B cell (primary cell): ENCODE results near the gene C1orf116.

Source experiments
- EZH2 ChIP-seq: IDR thresholded peaks from 2 replicates; pipeline ENCODE4 v1.6.1; 2012; ENCODE audit warnings: borderline replicate concordance, low read depth, mild to moderate bottlenecking, moderate library complexity, low read length; ENCODE audit not compliant: insufficient read depth, poor library complexity, severe bottlenecking
- TF ChIP-seq, protein P1 (sequence below): fragments of 200-600 bp; IDR thresholded peaks from one replicate; pipeline ENCODE4 v1.8.0; 2022; ENCODE audit warnings: antibody characterized with exemption, mild to moderate bottlenecking

DNA sequence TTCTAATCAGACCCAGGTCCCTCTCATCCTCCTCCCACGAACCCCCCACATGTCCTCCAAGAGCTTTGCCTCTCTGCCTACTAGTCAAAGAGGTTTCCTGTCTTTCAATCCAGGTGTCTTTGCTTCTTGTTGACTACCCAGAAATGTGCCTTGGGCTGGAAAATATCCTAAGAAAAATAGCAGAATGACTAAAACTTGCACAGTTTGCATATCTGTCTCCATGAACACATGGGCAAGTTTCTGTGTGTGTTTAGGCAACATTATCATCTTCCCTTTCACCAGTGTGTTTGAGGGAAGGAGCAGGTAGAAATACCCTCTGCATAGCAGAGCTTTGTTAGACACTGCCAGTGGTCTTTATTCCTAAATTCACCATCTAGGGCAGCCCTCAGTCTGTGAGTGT is 1.5 kb downstream of the C1orf116 start:
- TF ChIP-seq, protein P1, sequence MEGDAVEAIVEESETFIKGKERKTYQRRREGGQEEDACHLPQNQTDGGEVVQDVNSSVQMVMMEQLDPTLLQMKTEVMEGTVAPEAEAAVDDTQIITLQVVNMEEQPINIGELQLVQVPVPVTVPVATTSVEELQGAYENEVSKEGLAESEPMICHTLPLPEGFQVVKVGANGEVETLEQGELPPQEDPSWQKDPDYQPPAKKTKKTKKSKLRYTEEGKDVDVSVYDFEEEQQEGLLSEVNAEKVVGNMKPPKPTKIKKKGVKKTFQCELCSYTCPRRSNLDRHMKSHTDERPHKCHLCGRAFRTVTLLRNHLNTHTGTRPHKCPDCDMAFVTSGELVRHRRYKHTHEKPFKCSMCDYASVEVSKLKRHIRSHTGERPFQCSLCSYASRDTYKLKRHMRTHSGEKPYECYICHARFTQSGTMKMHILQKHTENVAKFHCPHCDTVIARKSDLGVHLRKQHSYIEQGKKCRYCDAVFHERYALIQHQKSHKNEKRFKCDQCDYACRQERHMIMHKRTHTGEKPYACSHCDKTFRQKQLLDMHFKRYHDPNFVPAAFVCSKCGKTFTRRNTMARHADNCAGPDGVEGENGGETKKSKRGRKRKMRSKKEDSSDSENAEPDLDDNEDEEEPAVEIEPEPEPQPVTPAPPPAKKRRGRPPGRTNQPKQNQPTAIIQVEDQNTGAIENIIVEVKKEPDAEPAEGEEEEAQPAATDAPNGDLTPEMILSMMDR = no peak
- no peak for TF ChIP-seq EZH2
